ENCODE data around the gene KRT6A.

- TF ChIP-seq FOXM1 (IDR thresholded peaks at IDR 0.05; ENCODE audit: borderline replicate concordance, low read depth) (no peak), TCF12 (IDR thresholded peaks at IDR 0.05; ENCODE audit: low read depth) (no peak)
These were observed 2.3 kb upstream of the KRT6A start for GRCh38 chr12:52495389-52495788.
